ENCODE results near the gene DLD.
"Not testable (repeated sequence)": the region's sequence is repeated elsewhere in the genome, so short reads cannot be mapped to it uniquely, and the experiment has no call there.

DLD gene

DNA sequence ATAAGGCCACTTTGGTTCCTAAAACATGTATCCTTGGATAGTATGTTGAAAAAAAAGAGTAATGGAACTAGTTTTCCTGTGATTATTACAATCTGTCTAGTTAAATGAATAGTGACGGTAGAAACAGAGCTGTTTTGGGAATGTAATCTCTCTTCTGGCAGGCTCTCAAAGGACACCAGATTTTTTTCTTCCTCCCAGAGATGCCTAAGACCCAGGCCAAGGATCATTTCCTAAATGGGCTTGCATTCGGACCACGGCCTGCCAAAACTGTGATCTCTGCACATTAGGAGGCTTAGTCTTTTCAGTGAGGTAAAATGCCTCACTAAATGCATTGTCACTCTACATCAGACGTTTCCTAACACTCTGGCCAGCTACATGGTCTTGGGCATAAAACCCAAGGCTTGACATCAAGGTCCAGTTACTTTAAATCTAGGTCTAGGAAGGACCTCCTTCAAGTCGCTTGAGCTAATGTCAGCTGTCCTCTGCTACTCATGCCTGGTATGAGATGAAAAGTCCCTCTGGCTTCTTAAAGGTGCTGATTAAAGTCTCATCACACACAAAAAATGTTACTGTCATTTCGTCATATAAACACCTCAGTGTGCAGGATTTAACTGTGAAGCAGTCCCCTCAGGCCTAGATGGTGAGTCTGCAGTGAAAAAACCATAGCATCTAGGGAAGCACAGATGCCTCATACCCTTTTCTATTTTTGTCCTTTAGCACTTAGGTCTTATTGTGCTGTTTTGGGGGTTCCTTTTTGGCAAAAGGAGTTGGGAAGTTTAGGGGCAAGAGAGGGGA lies 47.7 kb downstream of the DLD start:
- DNase-seq (ENCODE audit: low read depth, low spot score), result no peak
- H3K4me3 ChIP-seq (ENCODE audit: low read length), result no peak overlapping the region

DNA sequence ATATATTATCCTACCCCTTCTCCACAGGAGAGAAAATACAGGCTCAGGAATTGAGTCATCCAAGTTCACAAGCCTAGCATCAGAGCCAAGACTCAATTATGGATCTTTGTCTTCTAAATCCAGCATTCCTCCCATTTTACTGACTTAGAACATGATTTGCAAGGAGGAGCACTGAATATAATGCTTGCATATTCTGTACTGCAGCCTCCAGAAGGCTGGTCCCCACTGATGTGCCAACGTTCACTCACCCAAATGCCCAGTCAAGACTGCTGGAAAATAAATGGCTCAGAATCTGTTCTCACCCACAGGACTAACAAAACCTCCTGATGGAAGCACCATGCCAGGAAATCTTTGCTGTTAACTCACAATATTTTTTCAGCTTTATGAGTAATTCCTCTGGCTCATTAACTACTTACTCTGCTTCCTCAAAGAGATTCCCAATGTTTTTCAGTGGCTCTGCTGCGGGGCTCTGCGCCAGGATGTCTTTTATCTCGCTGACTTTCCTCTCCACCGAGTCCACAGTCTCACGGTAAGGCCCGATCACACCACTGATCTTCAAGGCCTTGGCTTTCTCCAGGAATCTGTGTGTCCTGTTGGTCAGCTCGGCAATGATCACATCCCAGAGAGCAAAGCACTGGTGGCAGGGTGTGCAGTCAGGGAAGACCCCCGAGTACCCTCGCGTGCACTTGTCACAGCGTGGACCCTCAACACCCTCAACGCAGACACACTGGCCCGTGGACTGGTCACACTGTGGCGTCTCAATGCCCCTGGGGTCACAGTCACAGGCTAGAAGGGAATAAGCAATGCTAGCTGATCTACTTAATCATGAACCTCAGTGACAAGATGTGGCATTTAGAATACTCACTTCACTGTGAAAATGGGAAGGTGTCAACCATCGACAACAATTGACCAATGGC lies 48.8 kb downstream of the DLD start:
- no peak overlapping the region for H3K4me3 ChIP-seq (ENCODE audit: low read length)
- no peak for DNase-seq (ENCODE audit: low read depth, low spot score)

DNA sequence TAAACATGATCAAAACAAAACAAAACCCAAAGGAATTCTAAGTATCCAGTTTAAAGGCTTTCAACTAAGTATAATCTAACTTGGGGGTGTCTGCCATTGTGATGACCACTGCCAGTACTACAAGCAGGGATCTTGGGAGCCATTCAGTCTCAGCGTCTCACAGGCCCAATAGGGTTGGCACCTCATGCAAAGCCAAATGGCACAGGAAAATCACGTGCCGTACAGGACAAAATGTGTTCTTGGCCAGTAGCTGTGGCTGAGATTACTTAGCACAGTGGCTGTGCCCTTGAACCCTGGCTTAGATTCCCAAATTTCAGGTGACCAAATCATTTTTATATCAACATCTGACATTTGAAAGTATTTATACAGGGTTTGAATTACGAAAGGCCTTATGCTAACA lies 50.0 kb downstream of the DLD start:
- no peak overlapping the region for H3K4me3 ChIP-seq (ENCODE audit: low read length)
- DNase-seq (ENCODE audit: low read depth, low spot score), result no peak

DNA sequence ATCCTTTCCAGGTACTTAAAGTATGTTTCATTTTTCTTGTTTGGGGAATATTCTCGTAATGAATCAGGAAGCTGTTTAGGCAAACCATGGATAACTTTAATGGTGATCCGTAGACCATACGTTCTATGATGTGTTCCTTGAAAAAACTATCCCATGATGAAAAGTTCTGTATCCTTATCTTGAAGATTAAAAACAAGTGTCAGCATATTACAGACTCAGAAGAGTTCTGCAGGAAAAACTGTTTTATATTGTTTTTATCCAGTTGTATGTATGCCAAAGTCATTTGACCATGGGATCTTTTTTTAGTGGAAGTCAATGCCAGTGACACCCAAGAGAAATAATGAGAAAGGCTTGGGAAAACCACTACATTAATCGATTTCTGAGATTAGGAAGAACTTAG lies 52.0 kb downstream of the DLD start:
- H3K4me3 ChIP-seq (ENCODE audit: low read length), result no peak overlapping the region

DNA sequence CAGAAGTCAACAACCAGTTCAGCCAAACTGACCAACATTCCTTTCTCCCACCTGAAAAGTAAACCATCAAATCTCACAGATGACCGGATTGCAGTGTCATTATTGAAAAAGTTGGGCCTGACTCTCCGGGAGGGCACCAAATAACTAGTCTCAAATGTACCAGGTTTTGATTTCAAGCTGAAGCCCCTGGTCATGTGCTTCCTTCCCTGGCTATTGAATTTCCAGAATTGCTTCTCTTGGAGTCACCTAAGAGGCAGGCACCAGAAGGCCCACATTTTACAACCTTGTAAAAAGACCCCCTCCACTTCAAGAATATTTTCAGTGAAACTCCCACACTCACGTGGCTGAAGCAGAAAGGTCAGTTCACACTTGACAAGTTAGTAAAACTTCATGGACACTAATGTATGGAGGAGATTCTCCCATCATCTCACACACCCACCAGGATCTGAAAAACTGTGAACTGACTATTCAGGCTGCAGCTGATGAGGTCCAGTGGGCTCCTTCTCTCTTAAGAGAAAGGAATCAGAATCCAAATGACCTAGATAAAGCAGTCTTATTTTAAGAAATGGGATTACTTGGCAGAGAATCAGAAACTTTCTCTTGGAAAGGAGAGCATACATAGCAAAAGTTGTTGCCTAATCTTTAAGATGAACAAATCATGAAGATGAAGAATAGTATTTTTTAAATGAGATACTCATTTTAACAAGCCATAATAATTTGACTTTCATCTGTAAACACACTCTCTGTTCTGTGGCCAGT lies 53.6 kb downstream of the DLD start:
- no peak for DNase-seq (ENCODE audit: low read depth, low spot score)
- no peak overlapping the region for H3K4me3 ChIP-seq (ENCODE audit: low read length)

More for the DNA sequence above, 52.0 kb downstream of the DLD start:
- DNase-seq (ENCODE audit: low read depth, low spot score), result no peak

DNA sequence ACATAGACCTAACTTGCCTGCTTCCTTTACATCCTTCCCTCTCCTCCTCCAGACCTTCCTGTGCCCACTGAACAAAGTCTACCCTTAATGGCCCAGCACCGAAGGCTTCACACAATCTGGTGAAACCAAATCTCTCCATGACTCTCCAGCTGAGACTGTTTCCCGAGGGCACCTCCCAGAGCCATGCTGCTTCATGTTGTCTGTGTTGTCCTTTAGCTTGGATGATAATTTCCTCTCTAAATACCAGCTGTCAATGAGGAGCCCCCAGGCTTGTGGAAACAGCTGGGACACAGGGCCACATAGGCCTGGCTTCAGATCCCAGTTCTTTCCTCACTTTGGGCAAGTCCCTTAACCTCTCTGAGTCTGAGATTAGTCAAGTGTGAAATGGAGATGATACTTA lies 54.3 kb downstream of the DLD start:
- DNase-seq (ENCODE audit: low read depth, low spot score), result no peak
- H3K4me3 ChIP-seq (ENCODE audit: low read length), result no peak overlapping the region

DNA sequence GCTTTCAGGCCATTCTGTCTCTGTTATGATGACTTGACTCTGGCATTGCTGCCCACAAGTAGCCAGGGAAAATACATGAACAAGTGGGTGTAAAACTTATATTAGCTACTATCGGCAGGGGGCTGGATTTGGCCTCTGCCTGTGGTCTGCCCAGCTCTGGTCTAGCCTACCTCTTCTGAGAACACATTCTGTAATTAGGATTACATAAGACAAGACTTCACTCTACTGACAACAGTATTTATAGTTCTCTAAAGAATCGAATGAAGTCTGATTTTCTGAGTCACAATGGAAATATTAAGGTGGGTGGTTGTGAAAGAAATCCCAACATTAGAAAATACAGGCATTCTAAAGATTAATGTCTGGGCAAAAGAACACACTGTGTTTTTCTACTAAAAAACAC lies 55.5 kb downstream of the DLD start:
- no peak overlapping the region for H3K4me3 ChIP-seq (ENCODE audit: low read length)
- no peak for DNase-seq (ENCODE audit: low read depth, low spot score)

DNA sequence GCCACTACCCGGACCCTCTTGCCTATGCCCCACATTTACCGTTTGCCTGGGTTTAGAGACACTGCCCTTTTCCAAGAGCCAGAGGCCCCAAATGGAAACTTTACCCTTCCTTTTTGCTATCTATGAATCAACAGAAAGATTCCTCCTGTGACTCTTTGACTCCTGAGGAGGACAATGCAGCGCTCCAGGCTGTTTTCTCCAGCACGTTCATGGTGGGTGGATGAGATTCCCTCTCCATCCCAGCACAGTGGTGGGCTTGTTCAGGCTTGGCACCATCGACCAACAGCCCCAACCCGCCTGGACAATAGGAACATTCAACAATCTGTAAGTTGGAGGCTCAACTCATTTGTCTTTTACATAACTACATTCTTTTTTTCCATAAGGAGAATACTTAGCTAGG lies 55.9 kb downstream of the DLD start:
- no peak for DNase-seq (ENCODE audit: low read depth, low spot score)
- no peak overlapping the region for H3K4me3 ChIP-seq (ENCODE audit: low read length)

DNA sequence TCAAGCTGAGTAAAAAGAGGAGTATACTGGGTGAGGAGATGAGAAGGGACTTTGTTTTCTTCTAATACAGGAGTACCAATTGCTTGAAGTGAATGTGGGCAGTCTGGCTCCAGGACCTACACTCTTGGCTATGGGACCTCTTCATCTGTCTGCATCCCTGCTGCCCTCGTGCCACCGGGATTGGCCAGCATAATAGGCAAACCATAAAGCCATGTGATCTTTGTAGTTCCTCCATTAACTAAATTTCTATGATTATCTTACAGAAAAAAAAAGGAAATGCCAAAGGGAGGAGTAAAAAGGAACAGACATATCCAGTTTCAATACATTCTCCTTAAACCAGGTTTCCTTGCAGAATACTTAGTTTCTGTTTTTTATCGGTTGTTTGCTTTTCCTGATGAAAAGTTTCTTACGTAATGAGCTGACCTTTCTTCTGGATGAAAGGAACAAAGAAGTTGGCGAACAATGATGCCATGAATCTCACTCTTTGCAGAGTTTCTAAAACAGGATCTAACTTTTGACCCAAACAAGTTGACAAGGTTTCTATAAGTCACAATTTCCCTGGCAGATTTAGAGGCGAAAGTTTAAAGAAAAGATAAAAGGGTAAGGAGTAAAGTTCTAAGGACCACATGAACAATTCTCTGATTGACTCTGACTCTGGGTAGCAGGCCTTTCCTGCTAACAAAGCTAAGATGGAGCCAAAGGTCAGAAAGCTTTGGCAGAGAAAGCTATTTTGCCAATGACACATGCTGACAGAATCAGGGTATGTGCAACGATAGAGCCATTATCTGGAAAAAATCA lies 57.9 kb downstream of the DLD start:
- no peak for DNase-seq (ENCODE audit: low read depth, low spot score)

DNA sequence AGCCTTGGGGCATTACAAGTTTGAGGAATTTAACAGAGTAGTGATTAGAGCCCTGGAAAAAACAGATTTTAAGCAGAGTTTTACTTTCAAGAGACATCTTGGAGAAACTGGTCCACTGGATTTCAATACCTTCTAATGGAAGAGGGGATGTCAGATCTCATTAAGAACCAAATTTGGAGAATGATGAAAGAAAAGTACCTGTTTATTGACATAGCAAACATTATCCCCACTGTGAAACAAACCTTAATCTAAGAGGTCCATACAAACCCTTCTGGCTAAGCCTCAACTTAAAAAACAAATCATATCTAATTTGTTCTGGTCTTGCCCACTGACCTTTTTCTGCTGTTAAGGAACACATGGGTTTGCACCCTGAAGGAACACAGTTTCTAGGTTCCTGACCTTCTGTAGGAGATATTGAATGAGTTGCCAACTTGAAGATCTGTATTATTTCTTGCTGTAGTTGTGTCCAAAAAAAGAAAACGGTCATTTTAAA lies 58.5 kb downstream of the DLD start:
- no peak overlapping the region for H3K4me3 ChIP-seq (ENCODE audit: low read length)
- no peak for DNase-seq (ENCODE audit: low read depth, low spot score)

More for the DNA sequence above, 57.9 kb downstream of the DLD start:
- no peak overlapping the region for H3K4me3 ChIP-seq (ENCODE audit: low read length)

DNA sequence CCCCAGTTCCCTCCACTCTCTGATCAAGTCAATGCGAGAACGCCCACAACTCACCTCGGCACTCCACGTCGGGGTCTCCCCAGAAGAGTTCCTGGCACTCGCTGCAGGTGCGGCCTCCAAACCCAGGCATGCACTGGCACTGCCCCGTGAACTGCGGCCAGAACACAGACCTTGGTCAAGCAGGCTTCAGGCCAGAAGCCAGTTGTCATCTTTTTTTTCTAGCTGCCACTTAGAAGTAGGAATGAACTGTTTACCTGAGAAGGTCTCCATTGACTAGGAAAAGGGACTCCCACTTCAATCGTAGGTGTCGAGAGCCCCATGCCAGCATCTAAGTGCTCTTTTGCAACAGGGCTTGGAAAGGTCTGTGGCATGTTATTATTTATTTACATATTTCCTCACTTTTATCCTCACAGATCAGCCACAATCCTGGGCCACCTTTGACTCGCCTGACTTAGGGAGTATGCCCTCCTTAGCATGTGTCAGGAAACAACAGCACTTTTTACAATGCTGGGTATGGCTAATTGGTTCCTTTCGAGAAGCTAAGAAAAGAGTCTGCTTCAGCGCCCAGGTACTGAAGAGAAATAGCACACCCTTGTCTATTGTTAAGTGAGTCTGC lies 60.3 kb downstream of the DLD start:
- DNase-seq (ENCODE audit: low read depth, low spot score), result no peak
- H3K4me3 ChIP-seq (ENCODE audit: low read length), result no peak overlapping the region

DNA sequence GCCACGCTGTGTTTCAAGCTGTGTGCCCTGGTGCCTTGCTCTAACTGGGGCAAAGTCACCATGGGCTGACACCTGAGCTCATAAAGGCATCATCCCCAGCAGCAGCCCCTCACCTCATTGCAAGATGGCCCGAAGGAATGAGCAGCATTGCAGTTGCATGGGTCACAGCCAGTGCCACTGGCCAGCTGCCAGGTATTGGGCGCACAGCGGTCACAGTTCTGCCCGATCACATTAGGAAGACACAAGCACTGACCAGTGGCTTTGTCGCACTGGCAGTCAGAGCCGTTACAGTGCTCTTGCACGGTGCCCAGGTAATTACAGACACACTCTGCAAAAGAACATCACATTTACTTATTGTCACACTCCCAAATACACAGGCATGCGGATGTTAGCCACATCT lies 60.9 kb downstream of the DLD start:
- H3K4me3 ChIP-seq (ENCODE audit: low read length), result no peak overlapping the region
- no peak for DNase-seq (ENCODE audit: low read depth, low spot score)

DNA sequence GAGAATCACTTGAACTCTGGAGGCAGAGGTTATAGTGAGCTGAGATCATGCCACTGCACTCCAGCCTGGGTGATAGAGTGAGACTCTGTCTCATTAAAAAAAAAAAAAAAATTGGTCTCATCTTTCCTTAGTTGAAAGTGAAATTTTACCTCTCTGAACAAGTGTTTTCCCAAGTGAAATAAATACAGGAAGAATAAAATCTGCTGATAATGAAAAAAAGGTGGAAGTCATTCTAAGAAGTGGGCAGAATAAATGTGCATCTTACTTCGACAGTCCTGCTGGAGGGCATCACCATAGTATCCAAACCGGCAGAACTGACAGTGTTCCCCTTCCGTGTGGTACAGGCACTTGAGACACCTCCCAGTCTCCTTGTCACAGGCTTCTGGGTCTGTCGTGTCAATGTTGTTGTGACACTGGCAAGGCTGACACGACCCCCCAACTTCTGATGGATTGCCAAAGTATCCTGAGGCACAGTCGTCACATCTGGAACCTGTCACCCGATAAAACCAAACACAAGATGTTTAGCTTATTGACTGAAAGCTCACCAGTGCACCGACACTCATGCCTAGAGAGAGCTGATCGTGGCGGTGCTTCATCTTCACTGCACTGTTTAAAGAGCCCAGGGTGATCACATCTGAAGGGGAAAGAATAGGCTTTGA lies 62.4 kb downstream of the DLD start:
- no peak for DNase-seq (ENCODE audit: low read depth, low spot score)
- H3K4me3 ChIP-seq (ENCODE audit: low read length), result no peak overlapping the region

DNA sequence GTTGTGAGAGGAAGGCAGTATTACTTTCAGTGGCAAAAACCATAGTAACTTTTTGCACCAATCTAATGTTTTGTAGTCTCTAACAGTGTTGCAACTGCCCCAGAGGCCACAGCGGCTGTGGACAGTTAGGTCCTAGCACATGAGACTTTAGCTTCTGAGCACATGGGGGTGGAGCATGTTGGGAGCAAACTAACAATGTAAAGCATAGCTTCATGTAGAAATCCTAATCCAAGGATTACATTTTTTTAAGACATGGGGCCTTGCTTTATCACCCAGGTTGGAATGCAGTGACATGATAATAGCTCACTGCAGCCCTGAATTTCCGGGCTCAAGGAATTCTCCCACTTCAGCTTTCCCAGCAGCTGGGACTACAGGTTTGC lies 62.9 kb downstream of the DLD start:
- H3K4me3 ChIP-seq (ENCODE audit: low read length), result no peak overlapping the region
- no peak for DNase-seq (ENCODE audit: low read depth, low spot score)

DNA sequence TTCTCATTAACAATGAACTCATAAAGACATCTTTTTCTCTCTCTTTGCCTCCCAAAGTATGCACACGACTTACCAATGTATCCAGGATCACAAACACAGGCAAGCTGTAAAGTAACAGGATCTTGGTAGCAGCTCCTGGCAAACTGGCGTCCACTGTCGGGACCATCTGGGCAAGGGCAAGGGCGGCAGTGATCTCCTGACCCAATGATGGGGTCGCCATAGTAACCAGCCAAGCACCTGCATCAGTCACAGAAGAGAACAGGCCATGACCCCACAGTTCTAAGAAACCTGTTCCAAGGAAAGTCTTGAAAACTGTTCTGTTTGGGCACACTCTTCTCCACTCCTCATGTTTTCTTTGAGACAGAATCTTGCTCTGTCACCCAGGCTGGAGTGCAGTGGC lies 64.4 kb downstream of the DLD start:
- no peak overlapping the region for H3K4me3 ChIP-seq (ENCODE audit: low read length)
- no peak for DNase-seq (ENCODE audit: low read depth, low spot score)

DNA sequence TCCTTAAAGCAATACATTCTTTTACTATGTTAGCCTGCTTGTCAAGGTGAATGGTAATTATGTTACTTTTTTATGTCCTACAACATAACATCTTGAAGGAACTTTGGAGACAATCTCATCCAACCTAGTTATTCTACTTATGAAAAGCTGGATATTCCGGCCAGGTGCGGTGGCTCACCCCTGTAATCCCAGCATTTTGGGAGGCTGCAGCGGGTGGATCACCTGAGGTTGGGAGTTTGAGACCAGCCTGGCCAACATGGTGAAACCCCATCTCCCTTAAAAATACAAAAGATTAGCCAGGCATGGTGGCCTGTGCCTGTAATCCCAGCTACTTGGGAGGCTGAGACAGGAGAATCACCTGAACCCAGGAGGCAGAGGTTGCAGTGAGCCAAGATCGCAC lies 66.0 kb downstream of the DLD start:
- H3K4me3 ChIP-seq (ENCODE audit: low read length); DNase-seq (ENCODE audit: low read depth, low spot score): not testable (repeated sequence)

DNA sequence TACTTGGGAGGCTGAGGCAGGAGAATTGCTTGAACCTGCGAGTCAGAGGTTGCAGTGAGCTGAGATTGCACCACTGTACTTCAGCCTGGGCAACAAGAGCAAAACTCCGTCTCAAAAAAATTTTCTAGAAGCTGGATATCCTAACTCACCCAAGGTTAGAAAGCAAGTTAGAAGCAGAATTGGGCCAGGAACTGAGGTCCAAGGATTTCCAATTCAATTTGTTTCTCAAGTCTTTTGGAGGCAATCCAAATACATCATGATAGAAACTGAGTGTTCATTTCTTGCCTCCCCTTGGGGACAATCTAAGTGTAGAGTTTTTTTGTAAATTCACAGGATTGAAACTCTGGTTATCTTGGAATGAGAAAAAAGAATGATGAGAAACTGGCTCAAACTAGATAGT lies 66.5 kb downstream of the DLD start:
- no peak for DNase-seq (ENCODE audit: low read depth, low spot score)

More for the DNA sequence above, 66.5 kb downstream of the DLD start:
- H3K4me3 ChIP-seq (ENCODE audit: low read length), result no peak overlapping the region

Data from Jurkat, Clone E6-1 (cell line).